HG03066 (cell line): ENCODE measurements around the gene FBXO17.

Experiments
- ATAC-seq: cut with Tn5 transposase; IDR thresholded peaks from one replicate; pipeline ENCODE4 v1.9.1; 2021; ENCODE audit warnings: low read depth; ENCODE audit not compliant: unreplicated experiment

The FBXO17 gene

DNA sequence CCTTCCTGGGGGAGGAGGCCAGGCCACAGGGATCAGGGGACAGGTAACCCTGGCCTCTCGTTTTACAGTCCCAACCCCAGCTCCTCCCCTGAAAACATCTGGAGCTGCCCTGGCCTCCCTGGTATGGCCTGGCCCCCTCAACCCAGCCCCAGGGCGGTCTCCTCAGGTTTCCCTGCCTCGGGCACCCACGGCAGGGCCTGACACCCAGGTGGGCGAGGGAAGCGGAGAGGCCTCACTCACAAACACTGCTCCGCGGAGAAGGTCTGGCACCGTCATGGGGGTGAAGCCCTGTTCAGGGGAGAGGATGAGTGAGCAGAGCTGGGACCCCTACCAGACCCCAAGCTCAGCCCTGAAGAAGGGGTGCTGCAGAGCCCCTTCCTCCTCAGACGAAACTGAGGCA lies 57.0 kb downstream of the FBXO17 start:
- no peak for ATAC-seq

DNA sequence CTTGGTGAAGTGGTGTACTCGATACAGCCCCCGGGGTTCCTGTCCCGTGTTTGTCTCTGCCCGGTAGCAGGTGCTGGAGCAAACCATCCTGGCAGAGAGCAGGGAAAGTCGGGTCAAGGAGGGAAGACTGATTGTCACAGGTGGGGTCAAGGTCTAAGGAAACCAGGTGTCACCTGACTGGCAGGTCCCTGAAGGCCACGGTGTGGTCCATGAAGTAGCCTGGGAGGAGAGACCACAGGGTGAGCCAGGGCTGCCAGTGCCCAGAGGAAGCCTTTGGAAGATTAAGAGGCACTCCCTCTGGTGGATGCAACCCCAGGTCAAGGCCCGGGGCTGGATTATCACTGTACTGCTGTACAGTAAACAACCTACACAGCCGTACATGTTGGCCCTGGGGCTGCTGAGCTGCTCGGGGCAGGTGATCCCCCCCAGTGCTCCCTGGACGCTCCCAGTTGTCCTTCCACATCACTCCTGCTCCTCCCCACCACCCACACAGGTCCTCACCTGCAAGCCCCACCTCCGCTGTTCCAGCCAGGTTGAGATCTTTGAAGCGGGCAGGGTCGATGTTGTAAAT lies 57.5 kb downstream of the FBXO17 start:
- ATAC-seq = no peak

DNA sequence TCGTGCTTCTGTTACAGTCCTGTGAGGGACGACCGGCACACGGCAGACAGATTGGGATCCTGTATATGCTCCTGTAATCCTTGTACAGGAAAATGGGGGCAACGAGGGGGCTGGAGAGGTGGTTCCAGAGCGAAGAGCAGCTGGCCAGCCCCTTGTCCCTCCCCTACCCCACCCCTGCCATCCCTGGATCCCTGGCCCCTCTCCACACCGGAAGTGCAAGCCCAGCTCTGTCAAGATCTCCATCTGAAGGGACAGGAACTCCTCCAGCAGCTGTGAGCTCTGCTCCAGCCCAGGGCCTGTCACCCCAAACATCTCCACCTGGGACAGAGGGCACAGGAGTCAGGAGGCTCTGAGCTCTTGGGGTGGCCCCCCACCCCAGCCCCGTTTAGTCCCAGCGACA lies 58.0 kb downstream of the FBXO17 start:
- ATAC-seq = no peak

DNA sequence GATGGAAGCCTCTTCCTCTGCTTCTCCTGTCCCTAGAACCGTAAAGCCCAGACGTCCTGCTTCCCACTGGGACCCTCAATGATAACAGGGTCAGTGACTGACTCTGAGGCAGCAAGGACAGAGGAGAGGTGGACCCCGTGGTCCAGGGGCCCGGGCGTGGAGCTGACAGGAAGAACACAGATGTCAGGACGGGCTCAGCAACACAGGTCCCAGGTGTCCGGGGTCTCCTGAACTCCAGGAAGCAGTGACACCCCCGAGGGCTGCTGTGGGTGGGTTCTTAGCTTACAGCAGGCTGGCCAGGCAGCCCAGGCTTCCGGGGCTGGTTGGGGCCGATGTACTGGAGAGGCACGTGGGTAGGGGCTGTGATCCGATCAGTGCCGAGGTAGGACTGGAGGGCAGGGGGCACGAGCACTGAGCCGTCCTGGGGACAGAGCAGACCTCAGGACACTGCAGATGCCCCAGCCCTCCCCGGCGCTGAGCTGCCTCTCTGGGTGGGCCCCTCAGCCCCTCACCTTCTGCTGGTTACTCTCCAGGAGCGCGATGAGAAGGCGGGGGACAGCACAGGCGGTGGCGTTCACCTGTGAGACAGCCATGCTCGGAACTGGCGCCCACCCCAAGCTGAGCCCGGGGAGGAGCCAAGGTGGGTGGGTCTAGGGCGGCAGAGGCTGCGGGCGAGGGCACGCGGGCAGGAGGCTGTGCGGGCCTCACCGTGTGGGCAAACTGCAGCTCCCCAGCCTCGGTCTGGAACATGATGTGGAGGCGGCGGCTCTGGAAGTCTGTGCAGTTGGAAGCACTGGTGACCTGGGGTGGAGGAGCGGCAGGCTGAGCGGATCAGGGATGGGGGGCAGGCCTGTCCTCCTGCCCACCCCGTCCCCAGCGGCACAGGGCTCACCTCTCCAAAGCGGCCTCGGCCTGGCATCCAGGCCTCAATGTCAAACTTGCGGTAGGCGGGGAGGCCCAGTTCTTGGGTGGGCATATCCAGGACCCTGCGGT lies 59.9 kb downstream of the FBXO17 start:
- ATAC-seq = no peak

DNA sequence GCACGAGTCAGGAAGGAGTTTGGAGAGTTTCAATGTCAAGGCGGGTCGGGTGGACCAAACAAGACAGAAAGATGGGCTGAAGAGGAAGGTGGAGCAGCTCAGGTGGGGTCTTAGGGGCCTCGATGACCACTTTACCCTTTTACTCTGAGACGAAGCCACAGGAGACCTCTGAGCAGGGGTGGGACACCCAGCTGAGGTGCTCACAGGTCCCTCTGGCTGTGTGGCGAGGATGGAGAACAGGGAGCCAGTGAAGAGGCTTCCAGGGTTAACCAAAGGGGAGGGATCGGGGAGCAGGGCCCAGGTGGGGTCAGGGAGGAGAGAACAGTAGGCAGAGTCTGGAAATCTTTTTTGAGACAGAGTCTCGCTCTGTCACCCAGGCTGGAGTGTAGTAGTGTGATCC lies 61.6 kb downstream of the FBXO17 start:
- no peak for ATAC-seq

DNA sequence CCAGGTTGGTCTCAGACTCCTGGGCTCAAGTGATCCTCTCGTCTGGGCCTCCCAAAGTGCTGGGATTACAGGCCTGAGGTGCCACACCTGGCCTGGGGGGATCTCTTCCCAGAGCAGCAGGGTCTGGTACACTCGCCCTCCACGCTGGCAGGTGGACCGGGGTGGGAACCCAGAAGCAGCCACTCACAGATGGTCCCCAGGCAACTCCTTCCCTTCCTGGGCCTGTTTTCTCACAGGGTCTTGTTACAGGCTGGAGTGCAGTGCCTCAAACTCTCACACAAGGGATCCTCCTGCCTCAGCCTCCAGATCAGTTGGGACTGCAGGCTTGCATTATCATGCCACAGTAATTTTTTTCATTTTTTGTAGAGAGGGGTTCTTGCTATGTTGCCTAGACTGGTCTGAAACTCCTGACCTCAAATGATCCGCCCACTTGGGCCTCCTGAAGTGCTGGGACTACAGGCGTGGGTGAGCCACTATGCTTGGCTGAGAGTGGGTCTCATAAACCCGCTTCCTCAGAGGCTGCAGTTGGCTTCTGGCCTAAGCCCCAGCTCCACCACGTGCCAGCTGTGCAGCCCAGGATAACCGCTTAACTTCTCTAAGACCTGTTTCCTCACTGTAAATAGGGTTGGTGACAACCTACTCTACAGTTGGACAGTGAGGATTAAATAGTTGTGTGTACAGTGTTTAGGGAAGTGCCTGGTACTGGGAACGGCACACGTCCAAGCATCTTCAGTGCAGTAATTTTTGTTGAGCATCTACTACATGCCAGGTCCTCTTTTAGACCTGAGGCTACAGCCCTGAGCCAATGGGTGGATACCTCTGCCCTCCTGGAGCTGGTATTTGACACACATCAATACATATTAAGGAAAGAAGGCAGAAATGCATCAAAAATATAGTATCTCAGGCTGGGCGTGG lies 62.7 kb downstream of the FBXO17 start:
- no peak for ATAC-seq

DNA sequence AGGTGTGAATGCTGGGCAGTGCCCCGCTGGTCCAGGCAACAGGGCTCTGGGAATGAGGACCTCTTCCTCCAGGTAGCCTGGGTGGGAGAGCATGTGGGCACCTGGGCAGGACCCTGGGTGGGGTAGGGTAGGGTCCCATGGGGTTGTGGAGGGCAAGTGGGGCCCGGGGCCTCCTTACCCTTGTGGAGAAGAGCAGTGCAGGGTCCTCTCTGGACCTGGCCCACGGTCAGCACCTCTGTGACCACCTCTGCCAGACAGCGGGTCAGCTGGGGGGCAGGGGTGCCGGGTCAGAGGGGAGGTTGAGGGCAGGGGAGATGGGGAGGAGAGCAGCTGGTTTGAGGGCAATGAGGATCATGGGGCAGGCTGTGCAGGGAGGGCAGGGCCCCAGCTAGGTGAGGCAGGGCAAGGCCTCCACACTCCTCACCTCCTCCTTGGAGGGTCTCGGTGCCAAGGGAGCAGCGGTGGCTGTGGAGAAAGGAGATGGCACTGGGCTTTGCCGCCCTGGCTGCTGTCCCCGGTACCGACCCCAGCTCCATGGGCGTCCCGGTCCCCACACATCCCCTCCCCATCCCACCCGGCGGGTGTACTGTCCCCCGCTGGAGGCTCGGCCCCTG lies 64.0 kb downstream of the FBXO17 start:
- ATAC-seq = no peak

DNA sequence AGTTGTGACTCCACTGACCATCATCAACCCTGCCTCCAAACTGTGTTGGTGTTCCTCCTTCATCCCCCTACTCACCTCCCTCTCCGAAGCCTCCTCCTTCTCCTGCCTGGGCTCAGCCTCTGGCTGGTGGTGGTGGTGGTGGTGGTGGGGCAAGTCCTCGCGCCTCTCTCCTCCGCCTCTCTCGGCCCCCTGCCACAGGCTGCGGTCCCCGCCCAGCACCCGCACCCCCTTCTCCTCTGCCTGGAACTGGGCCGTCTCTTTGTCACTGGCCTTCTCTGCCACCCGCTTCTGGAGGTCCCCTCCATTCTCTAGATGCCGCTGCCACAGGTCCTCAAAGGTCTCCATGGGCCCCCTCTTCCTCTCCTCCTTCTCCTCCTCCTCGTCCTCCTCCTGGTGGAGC lies 65.1 kb downstream of the FBXO17 start:
- no peak for ATAC-seq

DNA sequence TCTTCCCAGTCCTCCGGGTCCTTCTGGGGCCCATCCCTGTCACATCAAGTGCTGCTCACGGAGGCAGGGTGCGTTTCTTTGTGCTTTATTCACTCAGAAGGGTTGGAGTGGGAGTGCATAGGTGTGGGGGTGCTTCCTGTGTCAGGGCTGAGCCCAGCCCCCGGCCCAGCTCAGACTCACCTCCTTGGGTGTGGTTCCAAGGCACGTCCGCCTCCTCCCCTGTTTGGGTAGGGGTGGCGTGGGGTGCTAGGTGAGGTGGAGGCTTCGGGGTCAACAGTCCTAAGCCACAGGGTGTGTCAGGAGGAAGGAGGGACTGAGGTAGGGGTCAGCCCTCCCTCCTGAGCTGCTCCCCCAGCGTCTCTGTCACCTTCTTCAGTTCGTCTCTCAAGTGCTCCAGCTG lies 66.6 kb downstream of the FBXO17 start:
- no peak for ATAC-seq

DNA sequence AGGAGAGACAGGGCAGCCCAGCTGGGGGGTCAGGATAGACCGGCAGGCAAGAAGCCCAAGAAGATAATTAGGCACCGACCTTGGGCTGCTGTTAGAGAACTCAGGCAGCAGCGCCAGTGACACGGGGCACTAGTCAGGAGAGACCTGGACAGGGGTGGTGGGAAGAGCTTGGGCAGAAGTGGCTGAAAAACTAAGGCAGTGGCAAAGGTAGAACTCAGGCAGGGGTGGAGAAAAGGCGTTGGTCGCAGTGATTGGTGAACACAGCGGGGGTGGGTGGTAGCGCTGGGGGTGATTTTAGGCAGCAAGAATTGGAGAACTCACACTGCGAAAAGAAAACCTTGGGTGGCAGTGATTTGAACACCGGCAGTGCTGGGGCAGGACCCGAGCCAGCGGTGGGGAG lies 67.9 kb downstream of the FBXO17 start:
- ATAC-seq = no peak

DNA sequence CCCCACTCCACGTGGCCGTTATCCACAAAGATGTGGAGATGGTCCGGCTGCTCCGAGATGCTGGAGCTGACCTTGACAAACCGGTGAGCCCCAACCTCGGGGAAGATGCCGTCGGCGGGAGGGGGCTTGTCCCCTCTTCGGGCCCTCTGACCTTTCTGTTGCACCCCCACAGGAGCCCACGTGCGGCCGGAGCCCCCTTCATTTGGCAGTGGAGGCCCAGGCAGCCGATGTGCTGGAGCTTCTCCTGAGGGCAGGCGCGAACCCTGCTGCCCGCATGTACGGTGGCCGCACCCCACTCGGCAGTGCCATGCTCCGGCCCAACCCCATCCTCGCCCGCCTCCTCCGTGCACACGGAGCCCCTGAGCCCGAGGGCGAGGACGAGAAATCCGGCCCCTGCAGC lies 68.3 kb downstream of the FBXO17 start:
- no peak for ATAC-seq

DNA sequence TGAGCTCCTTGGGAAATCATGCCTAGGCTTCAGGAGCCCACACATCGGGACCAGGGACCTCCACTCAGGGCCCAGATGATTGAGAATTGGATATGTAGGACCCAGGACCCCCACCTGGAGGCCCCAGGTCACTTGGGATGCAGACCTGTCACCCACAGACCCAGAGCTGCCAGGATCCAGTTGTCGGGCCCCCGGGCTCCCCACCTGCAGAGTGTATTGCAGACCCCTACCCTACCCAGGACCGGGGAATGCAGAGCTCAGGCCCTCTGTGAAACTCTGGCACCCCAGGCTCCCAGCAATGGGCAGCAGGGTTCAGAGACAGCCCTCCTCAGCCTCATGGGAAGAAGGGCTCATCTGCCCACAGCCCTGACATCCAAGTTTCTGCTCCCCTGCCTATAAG lies 69.9 kb downstream of the FBXO17 start:
- ATAC-seq = no peak

DNA sequence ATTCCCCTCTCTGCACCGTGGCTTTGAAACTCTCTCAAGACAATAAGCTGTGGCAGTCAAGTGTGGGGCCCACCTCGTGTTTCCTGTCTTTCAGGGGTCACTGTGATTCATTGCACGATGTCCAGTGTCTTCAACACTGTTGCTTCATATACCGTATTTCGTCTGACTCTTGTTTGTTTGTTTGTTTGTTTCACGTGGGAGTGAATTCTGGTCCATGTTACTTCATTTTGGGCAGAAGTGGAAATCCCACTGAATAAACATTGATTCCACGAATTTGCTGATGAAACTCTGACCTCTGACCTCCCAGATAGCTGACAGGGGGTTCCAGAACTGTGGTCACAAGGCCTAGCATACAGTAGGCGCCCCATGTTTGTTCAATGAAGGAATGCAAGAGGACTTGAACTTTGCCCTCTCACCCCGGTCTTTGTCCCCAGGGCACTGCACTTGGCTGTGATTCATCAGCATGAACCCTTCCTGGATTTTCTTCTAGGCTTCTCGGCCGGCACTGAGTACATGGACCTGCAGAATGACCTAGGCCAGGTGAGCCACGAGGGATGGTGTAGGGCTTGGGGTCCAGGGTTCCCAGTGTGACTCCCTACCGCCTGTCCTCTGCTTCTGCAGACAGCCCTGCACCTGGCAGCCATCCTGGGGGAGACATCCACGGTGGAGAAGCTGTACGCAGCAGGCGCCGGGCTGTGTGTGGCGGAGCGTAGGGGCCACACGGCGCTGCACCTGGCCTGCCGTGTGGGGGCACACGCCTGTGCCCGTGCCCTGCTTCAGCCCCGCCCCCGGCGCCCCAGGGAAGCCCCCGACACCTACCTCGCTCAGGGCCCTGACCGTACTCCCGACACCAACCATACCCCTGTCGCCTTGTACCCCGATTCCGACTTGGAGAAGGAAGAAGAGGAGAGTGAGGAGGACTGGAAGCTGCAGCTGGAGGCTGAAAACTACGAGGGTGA lies 70.7 kb downstream of the FBXO17 start:
- no peak for ATAC-seq

DNA sequence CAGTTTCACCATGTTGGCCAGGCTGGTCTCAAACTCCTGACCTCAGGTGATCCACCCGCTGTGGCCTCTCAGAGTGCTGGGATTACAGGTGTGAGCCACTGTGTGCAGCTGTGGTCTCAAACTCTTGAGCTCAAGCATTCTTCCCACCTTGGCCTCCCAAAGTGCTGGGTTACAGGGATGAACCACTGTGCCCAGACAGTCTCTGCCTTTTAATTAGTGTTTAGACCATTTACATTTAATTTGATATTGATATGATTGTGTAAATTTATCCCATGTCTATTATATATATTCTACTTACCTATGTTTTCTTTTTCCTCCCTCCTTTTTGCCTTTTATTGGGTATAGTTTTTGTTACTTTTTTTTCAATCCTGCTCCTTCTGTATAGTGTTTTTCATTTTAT lies 73.9 kb downstream of the FBXO17 start:
- no peak for ATAC-seq

DNA sequence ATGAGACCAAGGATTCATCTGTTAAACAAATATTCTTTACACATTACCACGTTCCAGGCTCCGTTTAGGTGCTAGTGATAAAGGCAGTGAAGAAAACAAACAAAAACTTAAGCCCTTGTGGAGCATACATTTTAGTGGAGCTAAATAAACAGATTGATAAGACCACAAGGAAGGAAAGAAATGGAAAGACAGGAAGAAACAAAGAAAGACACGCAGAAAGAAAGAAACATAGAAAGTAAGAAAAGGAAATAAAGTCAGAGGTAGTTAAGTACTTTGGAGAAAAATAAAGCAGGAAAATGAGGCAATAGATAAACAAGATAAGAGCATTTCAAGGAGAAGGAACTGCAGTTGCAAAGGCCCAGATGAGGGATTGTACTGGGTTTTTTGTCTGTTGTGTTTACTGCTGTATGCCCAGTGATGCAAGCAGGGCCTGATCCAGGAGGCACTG lies 74.8 kb downstream of the FBXO17 start:
- no peak for ATAC-seq

DNA sequence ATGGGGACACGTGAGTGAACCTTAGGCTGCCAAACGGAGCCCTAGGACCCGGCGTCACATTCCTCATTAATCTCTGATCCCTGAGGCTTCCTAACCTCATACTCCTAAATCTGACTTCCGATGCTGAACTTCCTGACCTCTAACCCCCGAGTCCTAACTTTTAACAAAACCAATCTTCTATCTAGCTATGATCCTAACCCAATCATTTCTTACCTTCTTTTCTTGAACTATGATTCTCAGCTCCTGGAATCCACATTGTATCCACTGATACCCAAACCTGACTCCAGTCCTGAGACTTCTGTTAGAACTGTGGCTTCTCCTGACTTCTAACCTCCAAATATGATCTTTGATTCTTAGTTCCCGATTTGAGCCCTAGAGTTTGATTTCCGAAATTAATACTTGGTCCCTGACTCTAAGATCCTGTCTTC lies 75.3 kb downstream of the FBXO17 start:
- no peak for ATAC-seq

DNA sequence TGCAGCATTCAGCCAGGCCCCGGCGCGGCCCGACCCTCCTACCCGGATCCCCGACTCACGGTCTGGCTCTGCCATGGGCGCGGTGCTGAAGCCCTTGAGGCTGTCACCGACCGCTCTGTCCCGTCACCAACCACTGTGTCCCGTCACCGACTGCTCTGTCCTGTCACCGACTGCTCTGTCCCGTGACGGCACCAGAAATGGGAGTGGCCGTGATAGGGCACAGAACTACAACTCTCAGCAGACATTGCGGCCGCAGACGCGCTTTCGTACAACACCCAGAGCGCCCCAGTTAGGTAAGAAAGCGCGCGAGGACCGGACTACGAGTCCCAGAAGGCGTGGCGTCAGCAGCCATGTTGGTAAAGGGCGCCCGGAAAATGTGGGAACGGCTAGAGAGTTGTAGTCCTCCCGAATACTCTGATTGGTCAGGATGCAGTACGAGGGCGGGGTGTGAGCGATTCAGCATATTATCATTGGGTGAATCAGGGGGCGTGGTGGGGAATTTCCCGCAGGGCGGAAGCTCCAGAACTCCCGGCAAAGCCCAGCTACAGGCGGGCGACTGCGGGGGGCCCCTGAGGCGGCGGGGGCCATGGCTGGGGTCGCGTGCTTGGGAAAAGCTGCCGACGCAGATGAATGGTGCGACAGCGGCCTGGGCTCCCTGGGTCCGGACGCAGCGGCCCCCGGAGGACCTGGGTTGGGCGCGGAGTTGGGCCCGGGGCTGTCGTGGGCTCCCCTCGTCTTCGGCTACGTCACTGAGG lies 75.9 kb downstream of the FBXO17 start, which contains the start of the genes NFKBIB and SIRT2:
NFKBIB (plus strand) TSS at position 523 of the 755 bp plus-strand sequence; CDS start at position 587, 64 bp downstream.
SIRT2 (minus strand) TSS at position 172 of the 755 bp plus-strand sequence; CDS start at position 75, 97 bp downstream.
- ATAC-seq = peak; percentile 90

DNA sequence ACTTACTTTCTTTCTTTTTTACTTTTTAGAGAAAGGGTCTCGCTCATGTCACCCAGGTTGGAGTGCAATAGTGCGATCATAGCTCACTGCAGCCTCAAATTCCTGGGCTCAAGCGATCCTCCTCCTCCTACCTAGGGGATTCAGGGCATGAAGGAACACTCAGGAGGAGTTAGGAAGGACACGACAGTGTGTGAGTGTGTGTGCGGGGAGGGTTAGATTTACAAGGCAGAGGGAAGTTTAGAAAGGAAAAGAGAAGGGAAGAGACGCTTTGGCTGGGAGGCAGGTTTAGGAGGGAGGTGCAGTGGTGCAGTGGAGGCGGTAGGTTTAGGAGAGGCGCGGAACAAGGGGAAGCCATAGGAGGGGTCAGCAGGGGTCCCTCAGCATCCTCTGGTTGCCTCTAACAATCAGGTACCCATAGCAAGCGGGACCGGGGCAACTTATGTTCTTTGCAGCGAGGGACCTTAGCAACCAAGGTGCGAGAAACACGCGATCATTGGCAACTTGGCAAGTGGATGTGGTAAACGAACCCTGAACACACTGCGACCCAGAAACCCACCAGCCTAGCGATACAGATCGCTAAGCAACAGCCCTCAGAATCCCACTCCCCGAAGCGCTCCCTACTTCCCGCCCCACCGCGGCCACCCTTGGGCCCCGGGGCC lies 76.6 kb downstream of the FBXO17 start:
- ATAC-seq = no peak
